Gastrocnemius medialis (tissue), 4 donors: ENCODE results near the gene RNASEH2B. TPM values are rescaled to one million over a fixed set of nuclear protein-coding genes. Genes with fewer than 3 reads are reported as not detected.

Experiments used
- ATAC-seq, 2 donors: fragments of 150-250 bp; one replicate each; pipeline ENCODE4 v1.9.1; 2016
- DNase-seq, 2 donors: peaks; one replicate each; pipeline ENCODE4 v3.0.0-alpha.2; 2019
- H3K27ac ChIP-seq, 4 donors: fragments of 200-600 bp; sonication (generic); 1 replicate in 1 of 4; 2 replicates in 3 of 4; pipeline ENCODE4 v1.5.1; 2016 to 2018; ENCODE audit warnings: mild to moderate bottlenecking in 2 of 4, moderate library complexity in 1 of 4
- H3K27me3 ChIP-seq, 3 donors: fragments of 200-600 bp; sonication (generic) in 2 of 3; 1 replicate in 1 of 3; 2 replicates in 2 of 3; pipeline versions ENCODE4 v1.5.1 to v1.6.0; 2016 to 2019; ENCODE audit warnings: mild to moderate bottlenecking in 1 of 3, moderate library complexity in 1 of 3
- H3K36me3 ChIP-seq, 2 donors: fragments of 200-600 bp; sonication (generic) in 1 of 2; one replicate each; pipeline ENCODE4 v1.5.1; 2017 to 2018
- H3K4me1 ChIP-seq, 2 donors: fragments of 200-600 bp; sonication (generic) in 1 of 2; one replicate each; pipeline ENCODE4 v1.5.1; 2016 to 2017; ENCODE audit warnings: mild to moderate bottlenecking in 2 of 2
- H3K4me3 ChIP-seq, 4 donors: fragments of 200-600 bp; sonication (generic) in 3 of 4; 1 replicate in 1 of 4; 2 replicates in 3 of 4; pipeline ENCODE4 v1.5.1; 2016 to 2019; ENCODE audit warnings: mild to moderate bottlenecking in 2 of 4
- H3K9me3 ChIP-seq, 3 donors: fragments of 200-600 bp; sonication (generic) in 2 of 3; 1 replicate in 1 of 3; 2 replicates in 2 of 3; pipeline ENCODE4 v1.5.1; 2016 to 2019
- POLR2A ChIP-seq, 2 donors: fragments of 450-650 bp; IDR thresholded peaks; one replicate each; pipeline ENCODE4 v1.6.1; 2017; ENCODE audit warnings: antibody characterized with exemption in 2 of 2, mild to moderate bottlenecking in 2 of 2, moderate library complexity in 2 of 2
- in situ Hi-C, 4 donors: fragments of 200-750 bp; cut with MboI; loops; one replicate each; pipeline versions ENCODE4 v1.15.0 to v1.8.0; 2017; ENCODE audit warnings: low sequenced_read_pairs in 4 of 4
- intact Hi-C: fragments of 100-400 bp; cut with DNase I; formaldehyde crosslinking; loops from one replicate; pipeline ENCODE4 v1.15.1; 2023; ENCODE audit warnings: low total_unique reads
- total RNA-seq, 4 donors: library from RNA; depleted of rRNA; stranded (reverse); fragments of >200 nt; gene quantifications; one replicate each; pipeline versions ENCODE4 v1.1.0 to v1.2.3, GENCODE V29; 2016
- TF ChIP-seq, protein P1 (sequence below), 5 experiments: fragments of 450-650 bp in 3 of 5; fragments of 200-600 bp in 2 of 5; sonication (generic) in 2 of 5; IDR thresholded peaks in 4 of 5; conservative IDR thresholded peaks in 1 of 5; 1 replicate in 4 of 5; 2 replicates in 1 of 5; pipeline ENCODE4 v1.5.1; 2016 to 2019; ENCODE audit warnings: antibody characterized with exemption in 5 of 5, mild to moderate bottlenecking in 3 of 5, moderate library complexity in 3 of 5

Gene RNASEH2B
- total RNA-seq, 4 donors from 2014 or later: 9.3 to 24.7 (median 11.1) TPM

DNA sequence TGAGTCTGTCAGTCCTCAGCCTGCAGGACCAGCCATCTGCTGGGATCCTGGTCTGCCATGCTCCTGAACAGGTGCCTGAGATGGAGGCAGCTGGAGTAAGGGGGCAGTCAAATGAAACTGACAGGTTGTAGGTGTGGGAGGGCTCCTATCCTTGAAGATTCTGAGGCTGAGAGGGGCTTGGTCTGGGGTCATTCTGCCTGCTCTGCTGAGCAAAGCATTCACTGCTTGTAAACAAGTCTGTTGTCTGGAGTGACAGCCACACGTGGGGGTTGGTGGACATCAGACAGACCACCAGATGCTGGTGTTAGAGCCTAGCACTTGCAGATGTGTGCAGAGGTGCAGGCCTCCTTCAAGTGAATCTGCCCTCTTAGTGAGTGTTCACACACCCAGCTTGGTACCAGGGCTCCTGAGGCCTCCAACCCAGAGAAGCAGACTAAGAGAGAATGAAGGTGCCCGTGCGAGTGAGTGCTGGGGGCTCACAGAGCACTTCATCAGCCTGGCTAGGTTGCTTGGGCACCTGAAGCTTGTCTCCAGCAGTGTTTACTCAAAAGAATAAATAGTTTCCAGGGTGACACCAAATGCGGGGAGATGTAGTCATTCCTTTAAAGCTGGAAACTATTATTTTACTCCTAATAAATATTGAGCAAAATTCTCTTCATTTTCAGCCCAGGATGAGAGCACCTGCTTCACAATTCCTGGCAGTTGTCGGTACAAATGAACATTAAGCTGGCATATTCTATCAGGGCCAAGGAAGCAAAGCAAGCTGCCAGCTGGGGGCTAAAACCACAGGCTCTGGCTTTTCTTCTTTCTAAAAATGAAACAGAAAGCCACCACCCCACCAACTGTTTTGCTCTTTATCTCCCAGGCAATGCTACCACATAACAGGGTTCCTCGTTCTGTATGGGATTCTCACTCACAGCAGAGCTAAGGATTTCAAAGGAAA is 82.3 kb downstream of the RNASEH2B start:
- TF ChIP-seq, protein P1, sequence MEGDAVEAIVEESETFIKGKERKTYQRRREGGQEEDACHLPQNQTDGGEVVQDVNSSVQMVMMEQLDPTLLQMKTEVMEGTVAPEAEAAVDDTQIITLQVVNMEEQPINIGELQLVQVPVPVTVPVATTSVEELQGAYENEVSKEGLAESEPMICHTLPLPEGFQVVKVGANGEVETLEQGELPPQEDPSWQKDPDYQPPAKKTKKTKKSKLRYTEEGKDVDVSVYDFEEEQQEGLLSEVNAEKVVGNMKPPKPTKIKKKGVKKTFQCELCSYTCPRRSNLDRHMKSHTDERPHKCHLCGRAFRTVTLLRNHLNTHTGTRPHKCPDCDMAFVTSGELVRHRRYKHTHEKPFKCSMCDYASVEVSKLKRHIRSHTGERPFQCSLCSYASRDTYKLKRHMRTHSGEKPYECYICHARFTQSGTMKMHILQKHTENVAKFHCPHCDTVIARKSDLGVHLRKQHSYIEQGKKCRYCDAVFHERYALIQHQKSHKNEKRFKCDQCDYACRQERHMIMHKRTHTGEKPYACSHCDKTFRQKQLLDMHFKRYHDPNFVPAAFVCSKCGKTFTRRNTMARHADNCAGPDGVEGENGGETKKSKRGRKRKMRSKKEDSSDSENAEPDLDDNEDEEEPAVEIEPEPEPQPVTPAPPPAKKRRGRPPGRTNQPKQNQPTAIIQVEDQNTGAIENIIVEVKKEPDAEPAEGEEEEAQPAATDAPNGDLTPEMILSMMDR (IDR thresholded peaks at IDR 0.05 in 4 of 5, conservative IDR thresholded peaks at IDR 0.05 in 1 of 5): no peak
- no peak for TF ChIP-seq POLR2A (IDR thresholded peaks at IDR 0.05)
- H3K4me3 ChIP-seq: no peak overlapping the region
- intact Hi-C loops (no loop called here), in situ Hi-C loops (loop anchor here in 1 of 4 donors (10.0 kb wide), 1 partner anchor 73 kb away; no protein-coding TSS in a partner anchor)
- no peaks in the 10 kb centered on the region for H3K36me3 ChIP-seq
- peaks cover 3 to 26% of the 10 kb centered on the region in 2 donors for H3K4me1 ChIP-seq
- no peak for DNase-seq
- peak overlapping the region in 2 of 4 donors; percentile 14 to 28 for H3K27ac ChIP-seq
- no peaks in the 10 kb centered on the region for H3K9me3 ChIP-seq
- no peak for ATAC-seq
- H3K27me3 ChIP-seq: peaks cover 0 to 3% (median 0%) of the 10 kb centered on the region in 3 donors

DNA sequence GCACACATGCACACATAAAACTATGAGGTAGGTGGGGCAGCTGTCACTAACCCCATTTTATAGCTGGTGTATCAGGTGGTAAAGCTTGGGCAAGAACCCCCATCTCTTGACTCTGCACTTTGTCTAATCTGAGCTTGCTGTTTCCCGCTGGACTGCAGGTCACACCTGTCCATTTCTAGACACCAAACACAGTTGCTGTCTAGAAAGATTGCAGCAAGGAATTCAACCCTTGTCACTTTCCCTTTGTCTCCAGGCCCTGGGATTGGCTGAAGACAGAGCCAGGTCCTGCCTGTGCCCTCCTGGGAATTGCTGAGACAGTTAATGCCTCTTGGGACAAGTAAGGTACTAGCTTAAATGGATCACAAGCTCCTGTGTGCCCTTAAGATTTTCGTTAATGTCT is 83.8 kb downstream of the RNASEH2B start:
- Histone ChIP-seq H3K27me3 (peaks cover 0 to 3% (median 0%) of the 10 kb centered on the region in 3 donors), H3K36me3 (no peaks in the 10 kb centered on the region), H3K9me3 (no peaks in the 10 kb centered on the region), H3K4me1 (peaks cover 3 to 26% of the 10 kb centered on the region in 2 donors), H3K27ac (no peak overlapping the region), H3K4me3 (no peak overlapping the region)
- TF ChIP-seq POLR2A (IDR thresholded peaks at IDR 0.05): no peak
- TF ChIP-seq, protein P1 (IDR thresholded peaks at IDR 0.05 in 4 of 5, conservative IDR thresholded peaks at IDR 0.05 in 1 of 5): no peak
- DNase-seq (no peak), ATAC-seq (no peak)
- intact Hi-C loops: no loop called here
- in situ Hi-C loops: loop anchor here in 1 of 4 donors (10.0 kb wide), 1 partner anchor 71 kb away; no protein-coding TSS in a partner anchor

DNA sequence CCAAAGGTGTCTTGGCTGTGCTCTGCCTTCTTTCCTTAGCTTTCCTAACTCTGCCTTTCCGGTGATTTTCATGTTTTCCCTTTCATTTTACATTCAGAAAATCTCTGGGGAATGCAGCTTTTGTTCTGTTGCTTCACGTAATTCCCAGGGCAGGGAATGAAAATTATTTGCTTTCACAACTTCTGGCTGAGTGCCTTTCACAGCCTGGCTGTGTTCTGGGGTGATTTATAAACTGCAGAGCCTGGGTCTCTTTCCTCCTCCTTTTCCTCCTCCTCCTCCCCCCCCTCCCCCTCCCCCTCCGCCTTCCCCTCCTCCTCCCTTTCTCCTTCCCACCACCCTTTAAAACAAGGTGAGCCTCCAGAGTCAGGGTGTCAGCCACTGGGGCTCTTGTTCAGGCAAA is 84.3 kb downstream of the RNASEH2B start:
- ATAC-seq (peak; percentile 37 to 65), DNase-seq (no peak)
- Histone ChIP-seq H3K36me3 (no peaks in the 10 kb centered on the region), H3K4me1 (peaks cover 3 to 26% of the 10 kb centered on the region in 2 donors), H3K27me3 (peaks cover 0 to 3% (median 0%) of the 10 kb centered on the region in 3 donors), H3K9me3 (no peaks in the 10 kb centered on the region), H3K4me3 (no peak overlapping the region), H3K27ac (peak overlapping the region in 3 of 4 donors; percentile 3 to 43 (median 31))
- intact Hi-C loops: no loop called here
- no peak for TF ChIP-seq POLR2A (IDR thresholded peaks at IDR 0.05)
- TF ChIP-seq, protein P1 (IDR thresholded peaks at IDR 0.05 in 4 of 5, conservative IDR thresholded peaks at IDR 0.05 in 1 of 5): no peak
- in situ Hi-C loops: loop anchor here in 1 of 4 donors (10.0 kb wide), 1 partner anchor 71 kb away; no protein-coding TSS in a partner anchor

DNA sequence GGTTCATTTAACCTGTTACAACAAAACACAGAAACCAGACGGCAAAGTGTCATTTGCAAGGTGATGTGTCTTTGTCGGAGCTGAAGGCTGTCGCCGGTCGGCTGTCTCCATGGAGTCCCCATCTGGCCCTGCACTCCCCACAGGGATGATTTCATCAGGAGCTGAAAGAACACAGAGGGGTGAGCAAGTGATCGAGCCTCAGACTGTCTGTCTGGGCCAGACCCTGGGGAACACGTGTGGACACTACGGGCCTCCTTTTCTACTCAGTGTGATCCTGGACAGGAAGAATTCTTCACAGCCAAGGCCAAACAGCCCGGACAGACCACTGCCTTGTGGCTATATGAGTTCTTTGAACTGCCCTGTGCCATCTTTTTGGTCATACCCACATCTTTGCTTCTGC is 85.1 kb downstream of the RNASEH2B start:
- no peak for ATAC-seq
- no peak overlapping the region for H3K4me3 ChIP-seq
- no peak for TF ChIP-seq POLR2A (IDR thresholded peaks at IDR 0.05)
- TF ChIP-seq, protein P1 (IDR thresholded peaks at IDR 0.05 in 4 of 5, conservative IDR thresholded peaks at IDR 0.05 in 1 of 5): no peak
- intact Hi-C loops (no loop called here), in situ Hi-C loops (loop anchor here in 1 of 4 donors (10.0 kb wide), 1 partner anchor 70 kb away; no protein-coding TSS in a partner anchor)
- no peak for DNase-seq
- H3K27me3 ChIP-seq: peaks cover 0 to 2% (median 0%) of the 10 kb centered on the region in 3 donors
- H3K27ac ChIP-seq: peak overlapping the region in 3 of 4 donors; percentile 3 to 43 (median 31)
- H3K36me3 ChIP-seq: no peaks in the 10 kb centered on the region
- no peaks in the 10 kb centered on the region for H3K9me3 ChIP-seq
- H3K4me1 ChIP-seq: peaks cover 3 to 24% of the 10 kb centered on the region in 2 donors
